MM.1S (cell line): ENCODE data around the gene LDLRAP1.

Experiments used
- CTCF ChIP-seq: fragments of 300-600 bp; sonication (generic); IDR thresholded peaks from 2 replicates; pipeline ENCODE4 v1.5.1; 2016; ENCODE audit warnings: antibody characterized with exemption, low read length, mixed read lengths
- EZH2 ChIP-seq: fragments of 300-600 bp; sonication (generic); optimal IDR thresholded peaks from 2 replicates; pipeline ENCODE3; 2017; ENCODE audit warnings: low read depth, mild to moderate bottlenecking, antibody characterized with exemption, low read length, mixed read lengths

GRCh38 chr1:25616095-25616986 is 72.9 kb downstream of the LDLRAP1 start, which contains the start of gene MAN1C1:
- peak; percentile 53 for TF ChIP-seq CTCF
- no peak for TF ChIP-seq EZH2
